HepG2 (cell line): ENCODE results near the gene REELD1. TPM values are rescaled to one million over a fixed set of nuclear protein-coding genes. Genes with fewer than 3 reads are reported as not detected.

ENCODE experiments used
- ATM ChIP-seq: fragments of 450-650 bp; IDR thresholded peaks from 2 replicates; pipeline ENCODE4 v1.7.1; 2017; ENCODE audit warnings: mild to moderate bottlenecking, borderline replicate concordance
- BATF2 ChIP-seq: sonication (generic); formaldehyde crosslinking; IDR thresholded peaks from 2 replicates; pipeline ENCODE4 v1.8.0; 2022; ENCODE audit warnings: mild to moderate bottlenecking, missing genetic modification reagents, moderate library complexity
- DNMT3B ChIP-seq: conservative IDR thresholded peaks from 2 replicates; pipeline ENCODE4 v1.6.1; 2016; ENCODE audit warnings: missing biosample characterization, control low read depth
- DPF2 ChIP-seq: sonication (generic); formaldehyde crosslinking; IDR thresholded peaks from 2 replicates; pipeline ENCODE4 v1.4.0; 2020; ENCODE audit warnings: mild to moderate bottlenecking, low read depth, missing genetic modification reagents, borderline replicate concordance
- HOXA9 ChIP-seq: sonication (generic); formaldehyde crosslinking; IDR thresholded peaks from 2 replicates; pipeline ENCODE4 v1.8.1; 2022; ENCODE audit warnings: missing genetic modification reagents, mild to moderate bottlenecking, moderate library complexity, borderline replicate concordance
- MEIS2 ChIP-seq: sonication (generic); formaldehyde crosslinking; IDR thresholded peaks from 2 replicates; pipeline ENCODE4 v1.9.0; 2021; ENCODE audit warnings: mild to moderate bottlenecking, missing genetic modification reagents
- MXD4 ChIP-seq: IDR thresholded peaks from 2 replicates; pipeline ENCODE4 v1.6.1; 2016; ENCODE audit warnings: mild to moderate bottlenecking, missing biosample characterization, missing genetic modification reagents
- NFIB ChIP-seq: sonication (generic); formaldehyde crosslinking; IDR thresholded peaks from 2 replicates; pipeline ENCODE4 v1.9.0; 2021; ENCODE audit warnings: missing genetic modification reagents, mild to moderate bottlenecking, borderline replicate concordance
- NFYC ChIP-seq: IDR thresholded peaks from 2 replicates; pipeline ENCODE4 v1.6.1; 2016; ENCODE audit warnings: missing genetic modification reagents, missing compliant biosample characterization
- PRDM4 ChIP-seq: sonication (generic); formaldehyde crosslinking; IDR thresholded peaks from 2 replicates; pipeline ENCODE4 v1.9.0; 2021; ENCODE audit warnings: missing genetic modification reagents, borderline replicate concordance
- RCOR2 ChIP-seq: IDR thresholded peaks from 2 replicates; pipeline ENCODE4 v1.6.1; 2016; ENCODE audit warnings: missing biosample characterization, missing genetic modification reagents
- RFXANK ChIP-seq: IDR thresholded peaks from 2 replicates; pipeline ENCODE4 v1.6.1; 2016
- SMARCE1 ChIP-seq: fragments of 450-650 bp; IDR thresholded peaks from 2 replicates; pipeline ENCODE4 v1.6.1; 2017; ENCODE audit warnings: borderline replicate concordance
- SNAI1 ChIP-seq: sonication (generic); formaldehyde crosslinking; IDR thresholded peaks from 2 replicates; pipeline ENCODE4 v1.5.0; 2020; ENCODE audit warnings: mild to moderate bottlenecking, missing genetic modification reagents, borderline replicate concordance
- SRF ChIP-seq: IDR thresholded peaks from 2 replicates; pipeline ENCODE4 v1.6.1; 2011; ENCODE audit warnings: mild to moderate bottlenecking, low read depth, low read length, moderate library complexity
- SUZ12 ChIP-seq: fragments of 150-350 bp; IDR thresholded peaks from 2 replicates; pipeline ENCODE4 v1.6.1; 2014; ENCODE audit warnings: low read depth, low read length
- U2AF2 ChIP-seq: fragments of 200-400 bp; formaldehyde crosslinking; IDR thresholded peaks from 2 replicates; pipeline ENCODE4 v1.6.1; 2017; ENCODE audit warnings: low read depth, mild to moderate bottlenecking, low read length
- XBP1 ChIP-seq: sonication (generic); formaldehyde crosslinking; IDR thresholded peaks from 2 replicates; pipeline ENCODE4 v1.5.0; 2020; ENCODE audit warnings: missing genetic modification reagents
- ZBTB14 ChIP-seq: sonication (generic); formaldehyde crosslinking; IDR thresholded peaks from 2 replicates; pipeline ENCODE4 v1.4.0; 2020; ENCODE audit warnings: missing genetic modification reagents
- ZFP37 ChIP-seq: sonication (generic); formaldehyde crosslinking; IDR thresholded peaks from 2 replicates; pipeline ENCODE4 v1.4.0; 2020; ENCODE audit warnings: missing genetic modification reagents, borderline replicate concordance
- ZMYM4 ChIP-seq: sonication (generic); formaldehyde crosslinking; IDR thresholded peaks from 2 replicates; pipeline ENCODE4 v1.8.1; 2023; ENCODE audit warnings: mild to moderate bottlenecking, missing genetic modification reagents
- ZNF3 ChIP-seq: IDR thresholded peaks from 2 replicates; pipeline ENCODE4 v1.7.0; 2017; ENCODE audit warnings: inconsistent platforms
- ZNF33A ChIP-seq: sonication (generic); formaldehyde crosslinking; IDR thresholded peaks from 2 replicates; pipeline ENCODE4 v1.5.1; 2020; ENCODE audit warnings: missing genetic modification reagents, mild to moderate bottlenecking, moderate library complexity, borderline replicate concordance
- ZNF382 ChIP-seq: sonication (generic); formaldehyde crosslinking; IDR thresholded peaks from 2 replicates; pipeline ENCODE4 v1.5.0; 2020; ENCODE audit warnings: missing genetic modification reagents, mild to moderate bottlenecking, borderline replicate concordance
- ZNF430 ChIP-seq: sonication (generic); formaldehyde crosslinking; IDR thresholded peaks from 2 replicates; pipeline ENCODE4 v1.9.0; 2021; ENCODE audit warnings: mild to moderate bottlenecking, missing genetic modification reagents
- ZNF496 ChIP-seq: sonication (generic); formaldehyde crosslinking; IDR thresholded peaks from 2 replicates; pipeline ENCODE4 v1.8.1; 2023; ENCODE audit warnings: mild to moderate bottlenecking, moderate library complexity, missing genetic modification reagents; ENCODE audit not compliant: insufficient replicate concordance
- ZNF7 ChIP-seq: IDR thresholded peaks from 2 replicates; pipeline ENCODE4 v1.6.1; 2016; ENCODE audit warnings: missing biosample characterization, missing genetic modification reagents
- polyA plus RNA-seq, 8 experiments: library from polyadenylated mRNA; depleted of rRNA in 3 of 8; stranded (reverse) in 7 of 8; unstranded in 1 of 8; fragments of >200 nt; fragmentation: Illumina TruSeq in 4 of 8; extraction: Trizol in 4 of 8; gene quantifications; 2 replicates each; pipeline versions ENCODE4 v1.2.1 to v1.2.3, GENCODE V29; 2011 to 2016; ENCODE audit warnings: low read depth in 4 of 8, missing spikeins in 1 of 8, mixed read lengths in 1 of 8; ENCODE audit not compliant: insufficient read depth in 1 of 8
- total RNA-seq, 5 experiments: library from RNA; depleted of rRNA; stranded (reverse); fragments of >200 nt; fragmentation: Illumina TruSeq; extraction: Trizol; gene quantifications; 2 replicates each; pipeline ENCODE4 v1.2.3, GENCODE V29; 2016; ENCODE audit warnings: low read depth in 1 of 5
- TF ChIP-seq, protein P1 (sequence below): IDR thresholded peaks from 2 replicates; pipeline ENCODE4 v1.6.1; 2012; ENCODE audit warnings: inconsistent platforms

Gene REELD1
- total and polyA plus RNA-seq, 2 of the 13 experiments (the other 11 are each of a cell fraction or from before 2014, with no cell fraction given): 0.04 to 0.26 TPM

- TF ChIP-seq ZMYM4: peak; percentile 87; the same call in 1 of the 2 replicates
- no peak for TF ChIP-seq ZNF430
- no peak for TF ChIP-seq HOXA9 (CRISPR knock-in tag)
- TF ChIP-seq MXD4 (CRISPR knock-in tag): peak; percentile 49; the same call in 1 of the 2 replicates
- TF ChIP-seq ZFP37: no peak
- TF ChIP-seq ZNF496 (CRISPR knock-in tag): no peak
- TF ChIP-seq NFIB (CRISPR knock-in tag): no peak
- TF ChIP-seq ZNF33A (CRISPR knock-in tag): no peak
- no peak for TF ChIP-seq XBP1
- TF ChIP-seq RFXANK (CRISPR knock-in tag): no peak
- TF ChIP-seq PRDM4 (CRISPR knock-in tag): no peak
- no peak for TF ChIP-seq SRF
- TF ChIP-seq ZNF7: no peak
- no peak for TF ChIP-seq BATF2 (CRISPR knock-in tag)
- TF ChIP-seq DPF2 (CRISPR knock-in tag): no peak
- TF ChIP-seq SMARCE1: no peak
- TF ChIP-seq SUZ12: no peak
- no peak for TF ChIP-seq DNMT3B
- TF ChIP-seq, protein P1, sequence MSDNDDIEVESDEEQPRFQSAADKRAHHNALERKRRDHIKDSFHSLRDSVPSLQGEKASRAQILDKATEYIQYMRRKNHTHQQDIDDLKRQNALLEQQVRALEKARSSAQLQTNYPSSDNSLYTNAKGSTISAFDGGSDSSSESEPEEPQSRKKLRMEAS: peak; percentile 65
- no peak for TF ChIP-seq U2AF2
- TF ChIP-seq ZBTB14: no peak
- TF ChIP-seq ZNF382: no peak
- TF ChIP-seq MEIS2: no peak; the same call in 1 of the 2 replicates
- no peak for TF ChIP-seq RCOR2 (CRISPR knock-in tag)
- peak; percentile 86 for TF ChIP-seq NFYC (CRISPR knock-in tag)
- no peak for TF ChIP-seq ZNF3
- no peak for TF ChIP-seq ATM
- TF ChIP-seq SNAI1 (CRISPR knock-in tag): peak; percentile 64; the same call in 1 of the 2 replicates
Measured at GRCh38 chr4:146175541-146176453, 38.5 kb upstream of the REELD1 start, which contains the start of gene LSM6 (continued).
